GM12801 (cell line): ENCODE data around the gene CCDC186.

Source experiments
- TF ChIP-seq, protein P1 (sequence below): IDR thresholded peaks from one replicate; pipeline ENCODE4 v1.5.1; 2011; ENCODE audit warnings: control low read depth; ENCODE audit not compliant: insufficient read length; ENCODE audit errors: extremely low read depth

Gene CCDC186

DNA sequence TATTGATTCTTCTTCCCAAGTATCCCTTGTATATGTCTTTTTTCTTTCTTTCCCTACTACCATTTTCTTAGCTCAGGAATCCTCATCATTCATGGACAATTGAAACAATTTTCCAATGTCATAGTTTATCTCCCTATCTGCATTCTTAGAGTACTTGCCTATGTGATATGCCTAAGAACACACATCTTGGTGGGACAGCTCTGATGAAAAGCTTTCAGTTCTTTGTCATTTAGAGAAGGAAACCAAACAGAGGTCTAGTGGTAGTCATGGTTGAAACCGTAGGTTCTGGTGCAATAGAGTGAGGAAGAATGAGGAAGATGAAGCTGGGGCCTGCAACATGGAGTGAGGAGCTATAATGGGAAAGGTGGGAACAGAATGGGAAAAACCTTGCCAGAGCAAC lies 33.3 kb upstream of the CCDC186 start:
- TF ChIP-seq, protein P1, sequence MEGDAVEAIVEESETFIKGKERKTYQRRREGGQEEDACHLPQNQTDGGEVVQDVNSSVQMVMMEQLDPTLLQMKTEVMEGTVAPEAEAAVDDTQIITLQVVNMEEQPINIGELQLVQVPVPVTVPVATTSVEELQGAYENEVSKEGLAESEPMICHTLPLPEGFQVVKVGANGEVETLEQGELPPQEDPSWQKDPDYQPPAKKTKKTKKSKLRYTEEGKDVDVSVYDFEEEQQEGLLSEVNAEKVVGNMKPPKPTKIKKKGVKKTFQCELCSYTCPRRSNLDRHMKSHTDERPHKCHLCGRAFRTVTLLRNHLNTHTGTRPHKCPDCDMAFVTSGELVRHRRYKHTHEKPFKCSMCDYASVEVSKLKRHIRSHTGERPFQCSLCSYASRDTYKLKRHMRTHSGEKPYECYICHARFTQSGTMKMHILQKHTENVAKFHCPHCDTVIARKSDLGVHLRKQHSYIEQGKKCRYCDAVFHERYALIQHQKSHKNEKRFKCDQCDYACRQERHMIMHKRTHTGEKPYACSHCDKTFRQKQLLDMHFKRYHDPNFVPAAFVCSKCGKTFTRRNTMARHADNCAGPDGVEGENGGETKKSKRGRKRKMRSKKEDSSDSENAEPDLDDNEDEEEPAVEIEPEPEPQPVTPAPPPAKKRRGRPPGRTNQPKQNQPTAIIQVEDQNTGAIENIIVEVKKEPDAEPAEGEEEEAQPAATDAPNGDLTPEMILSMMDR = no peak

DNA sequence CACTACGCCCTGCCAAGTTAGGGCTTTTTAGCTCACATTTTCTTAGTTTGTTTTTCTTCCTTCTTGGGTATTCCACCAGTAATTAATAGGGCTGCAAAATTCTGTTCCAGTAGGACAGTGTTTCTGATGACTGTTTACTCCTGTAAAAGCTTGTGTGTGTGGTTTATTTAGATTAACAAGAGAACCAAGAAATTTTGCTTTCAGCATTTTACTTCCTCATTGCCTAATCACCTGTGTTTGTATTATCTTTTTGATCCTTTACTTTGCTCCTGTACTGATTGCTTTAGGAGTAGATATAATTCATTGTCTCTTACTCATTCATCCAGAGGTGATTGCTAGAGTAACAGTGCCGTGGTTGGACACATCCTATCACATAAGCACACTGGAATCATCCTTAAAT lies 32.9 kb upstream of the CCDC186 start:
- TF ChIP-seq, protein P1 = no peak

DNA sequence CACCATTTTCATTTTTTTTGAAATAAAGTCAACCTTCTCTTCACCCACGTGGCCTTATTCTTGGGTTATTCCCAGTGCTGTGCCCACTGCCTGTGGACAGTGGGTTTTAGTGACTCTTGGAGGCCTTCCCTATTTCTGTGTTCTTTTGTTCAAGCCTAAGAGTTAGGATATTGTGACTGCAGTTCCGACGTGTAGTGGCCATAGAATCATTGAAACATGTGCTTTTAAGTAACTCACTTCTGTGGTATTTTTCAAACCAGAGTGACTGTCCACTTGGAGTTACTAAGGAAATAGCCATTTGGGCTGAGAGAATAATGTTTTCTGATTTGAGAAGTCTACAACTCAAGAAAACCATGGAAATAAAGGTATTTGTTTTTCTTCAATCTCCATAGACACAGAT lies 28.8 kb upstream of the CCDC186 start:
- TF ChIP-seq, protein P1 = no peak

DNA sequence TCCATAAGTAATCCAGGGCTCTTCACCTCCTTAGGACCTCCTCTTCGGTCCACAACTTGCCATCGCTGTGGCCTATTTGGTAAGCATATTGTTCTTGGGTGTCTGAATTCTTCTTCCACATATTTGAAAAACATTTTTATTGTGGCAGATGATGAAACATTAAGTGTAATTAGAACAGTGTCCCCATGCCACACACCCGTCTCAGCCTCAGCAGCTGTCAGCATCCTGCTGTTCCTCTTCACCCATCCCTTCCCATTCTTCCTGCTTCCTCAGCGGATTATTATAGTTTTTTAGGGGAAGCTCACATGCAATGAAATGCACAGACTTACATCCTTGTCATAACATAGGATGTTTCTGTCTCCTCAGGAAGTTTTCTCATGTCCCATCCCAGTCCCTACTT lies 25.2 kb upstream of the CCDC186 start:
- TF ChIP-seq, protein P1 = no peak

DNA sequence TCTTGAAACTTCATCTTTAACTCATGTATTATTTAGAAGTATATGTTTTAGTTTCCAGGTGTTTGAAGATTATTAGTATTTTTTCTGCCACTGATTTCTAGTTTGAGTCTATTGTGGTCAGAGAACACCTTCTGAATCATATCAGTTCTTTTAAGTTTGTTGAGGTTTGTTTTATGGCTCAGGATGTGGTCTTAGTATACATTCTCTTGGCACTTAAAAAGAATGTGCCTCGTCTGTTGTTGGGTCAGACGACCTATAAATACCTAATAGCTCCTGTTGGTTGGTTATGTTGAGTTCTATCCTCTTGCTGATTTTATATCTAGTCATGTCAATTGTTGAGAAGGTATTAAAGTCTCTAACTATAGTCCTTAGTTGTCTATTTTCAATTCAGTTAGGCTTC lies 21.1 kb upstream of the CCDC186 start:
- TF ChIP-seq, protein P1 = no peak

DNA sequence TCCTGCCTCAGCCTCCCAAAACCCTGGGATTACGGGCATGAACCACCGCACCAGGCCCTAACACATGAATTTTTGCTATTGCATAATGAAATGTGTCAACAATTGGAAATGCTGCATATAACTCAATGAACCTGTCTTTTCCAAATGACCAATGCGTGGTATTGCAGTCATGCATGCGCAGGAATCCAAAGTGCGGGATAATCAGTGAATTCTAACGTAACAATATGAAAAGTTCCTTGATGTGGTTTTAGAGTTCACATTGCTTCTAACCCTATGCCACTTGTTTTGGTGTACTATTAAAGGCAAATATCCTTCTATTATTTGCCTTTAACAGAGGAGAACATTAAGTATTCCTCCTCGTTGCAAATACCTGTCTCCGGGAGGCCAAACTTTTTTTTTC lies 15.7 kb upstream of the CCDC186 start:
- TF ChIP-seq, protein P1 = no peak

DNA sequence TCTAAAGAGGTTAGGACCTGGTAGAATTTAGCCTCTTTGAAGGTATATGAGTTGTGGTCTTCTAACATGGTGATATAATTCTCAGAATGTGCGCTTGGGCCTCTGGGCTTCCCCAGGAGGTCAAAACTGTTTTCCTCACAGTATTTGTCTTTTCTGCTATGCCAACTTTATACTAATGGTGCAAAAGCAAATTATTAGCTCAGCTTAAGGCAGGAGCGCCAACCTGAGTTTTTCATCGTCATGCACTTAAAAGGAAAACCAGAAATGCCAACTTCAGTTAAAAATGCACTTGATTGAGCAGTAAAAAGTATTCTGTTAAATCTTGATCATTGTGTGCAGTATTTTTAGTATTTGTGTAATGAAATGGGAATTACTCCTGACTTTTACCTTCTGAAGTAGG lies 14.9 kb upstream of the CCDC186 start:
- TF ChIP-seq, protein P1 = no peak

DNA sequence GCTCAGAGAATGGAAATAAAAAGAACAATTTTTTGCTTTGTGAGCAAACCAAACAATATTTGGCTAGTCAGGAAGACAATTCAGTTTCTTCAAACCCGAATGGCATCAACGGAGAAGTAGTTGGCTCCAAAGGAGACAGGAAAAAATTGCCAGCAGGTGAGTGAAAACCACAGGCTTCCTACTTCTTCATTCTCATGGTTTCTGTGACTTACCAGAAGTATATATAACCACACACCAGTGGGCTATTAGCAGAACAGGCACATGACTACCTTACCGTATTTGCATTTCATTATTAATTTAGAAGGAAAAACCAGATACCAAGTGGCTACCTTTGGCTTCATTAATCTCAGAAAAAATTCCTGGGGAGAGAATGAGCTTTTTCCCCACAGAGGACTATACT lies 14.0 kb upstream of the CCDC186 start:
- TF ChIP-seq, protein P1 = no peak
